HEK293T (cell line): ENCODE measurements around the gene IL1R1.

Experiments
- CTBP1 ChIP-seq: fragments of 450-650 bp; IDR thresholded peaks from 2 replicates; pipeline ENCODE4 v1.6.1; 2016; ENCODE audit warnings: borderline replicate concordance
- FOXK2 ChIP-seq: fragments of 450-650 bp; IDR thresholded peaks from 2 replicates; pipeline ENCODE4 v1.6.1; 2016; ENCODE audit warnings: mild to moderate bottlenecking
- FOXM1 ChIP-seq: fragments of 450-650 bp; IDR thresholded peaks from 2 replicates; pipeline ENCODE4 v1.6.1; 2017; ENCODE audit warnings: mild to moderate bottlenecking, borderline replicate concordance
- L3MBTL2 ChIP-seq: fragments of 450-650 bp; conservative IDR thresholded peaks from 2 replicates; pipeline ENCODE4 v1.6.1; 2016; ENCODE audit warnings: mild to moderate bottlenecking
- LEF1 ChIP-seq: fragments of 450-650 bp; IDR thresholded peaks from 2 replicates; pipeline ENCODE4 v1.6.1; 2017; ENCODE audit warnings: mild to moderate bottlenecking, borderline replicate concordance
- SP1 ChIP-seq: fragments of 450-650 bp; IDR thresholded peaks from 2 replicates; pipeline ENCODE4 v1.6.1; 2017
- SUZ12 ChIP-seq: fragments of 450-650 bp; IDR thresholded peaks from 2 replicates; pipeline ENCODE4 v1.6.1; 2016; ENCODE audit warnings: mild to moderate bottlenecking
- TARDBP ChIP-seq: fragments of 450-650 bp; IDR thresholded peaks from 2 replicates; pipeline ENCODE4 v1.6.1; 2016
- ZNF384 ChIP-seq: fragments of 450-650 bp; IDR thresholded peaks from 2 replicates; pipeline ENCODE4 v1.6.1; 2016
- TF ChIP-seq, protein P1 (sequence below): fragments of 450-650 bp; IDR thresholded peaks from 2 replicates; pipeline ENCODE4 v1.6.1; 2016

DNA sequence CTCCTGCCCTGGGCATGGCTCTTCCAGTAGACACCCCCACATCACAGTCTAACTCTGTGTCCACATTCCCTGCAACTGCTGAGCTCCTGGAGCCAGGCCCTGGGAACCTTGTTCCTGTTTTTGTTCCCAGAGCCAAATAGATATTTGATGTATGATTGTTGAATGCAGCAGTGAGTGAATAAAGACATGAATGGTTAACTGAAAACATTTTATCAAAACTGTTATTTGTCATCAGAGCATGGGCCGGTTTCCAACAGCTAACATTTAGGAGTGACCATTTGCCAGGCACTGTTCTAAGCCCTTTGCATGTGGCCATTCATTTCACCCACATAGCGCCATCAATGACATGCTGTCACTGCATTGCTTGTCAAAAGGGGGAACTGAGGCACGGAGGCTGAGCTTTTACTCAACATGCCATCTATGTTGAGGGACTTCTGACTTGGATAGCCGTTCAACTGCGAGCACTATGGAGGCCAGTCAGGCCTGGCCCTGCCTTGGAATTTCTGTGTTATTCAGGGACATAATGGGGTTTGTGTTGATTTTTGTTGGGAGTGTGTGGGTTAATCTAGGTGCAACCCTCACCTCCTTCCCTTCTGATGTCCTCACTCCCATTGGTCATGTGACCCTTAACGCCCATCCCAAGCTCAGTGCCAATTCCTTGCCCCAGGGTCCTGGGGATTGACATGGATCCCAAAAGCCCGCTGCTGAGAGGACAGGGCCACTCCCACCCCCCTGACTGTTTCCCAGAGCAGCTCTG is 12.6 kb downstream of the IL1R1 start:
- TF ChIP-seq FOXK2 (no peak), ZNF384 (no peak), TARDBP (no peak), SUZ12 (no peak), FOXM1 (no peak), SP1 (no peak), L3MBTL2 (no peak), LEF1 (no peak), CTBP1 (no peak)
- TF ChIP-seq, protein P1, sequence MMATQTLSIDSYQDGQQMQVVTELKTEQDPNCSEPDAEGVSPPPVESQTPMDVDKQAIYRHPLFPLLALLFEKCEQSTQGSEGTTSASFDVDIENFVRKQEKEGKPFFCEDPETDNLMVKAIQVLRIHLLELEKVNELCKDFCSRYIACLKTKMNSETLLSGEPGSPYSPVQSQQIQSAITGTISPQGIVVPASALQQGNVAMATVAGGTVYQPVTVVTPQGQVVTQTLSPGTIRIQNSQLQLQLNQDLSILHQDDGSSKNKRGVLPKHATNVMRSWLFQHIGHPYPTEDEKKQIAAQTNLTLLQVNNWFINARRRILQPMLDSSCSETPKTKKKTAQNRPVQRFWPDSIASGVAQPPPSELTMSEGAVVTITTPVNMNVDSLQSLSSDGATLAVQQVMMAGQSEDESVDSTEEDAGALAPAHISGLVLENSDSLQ = no peak
